Smooth muscle cell (in vitro differentiated cells): ENCODE measurements around the gene CDC16. TPM values are rescaled to one million over a fixed set of nuclear protein-coding genes. Genes with fewer than 3 reads are reported as not detected.

Experiments used
- DNase-seq: peaks from one replicate; lab custom pipeline; 2025; ENCODE audit not compliant: unreplicated experiment; lab: John Stamatoyannopoulos, UW
- H2AFZ ChIP-seq: fragments of 200-600 bp; sonication (generic); 2 replicates; pipeline ENCODE4 v1.6.0; 2016; ENCODE audit warnings: antibody characterized with exemption, low read depth, mild to moderate bottlenecking
- H3F3A ChIP-seq: fragments of 200-600 bp; sonication (generic); 2 replicates; pipeline ENCODE4 v1.6.0; 2017; ENCODE audit warnings: antibody characterized with exemption, low read depth
- H3K27ac ChIP-seq: fragments of 200-600 bp; sonication (generic); 2 replicates; pipeline ENCODE4 v1.5.1; 2016; ENCODE audit warnings: low read depth, mild to moderate bottlenecking
- H3K27me3 ChIP-seq: fragments of 200-600 bp; sonication (generic); 2 replicates; pipeline ENCODE4 v1.6.1; 2016; ENCODE audit warnings: low read depth, mild to moderate bottlenecking
- H3K36me3 ChIP-seq: fragments of 200-600 bp; sonication (generic); 2 replicates; pipeline ENCODE4 v1.5.1; 2016; ENCODE audit warnings: low read depth
- H3K4me1 ChIP-seq: fragments of 200-600 bp; sonication (generic); 2 replicates; pipeline ENCODE4 v1.5.1; 2016; ENCODE audit warnings: low read depth
- H3K4me2 ChIP-seq: fragments of 200-600 bp; sonication (generic); 2 replicates; pipeline ENCODE4 v1.6.0; 2016; ENCODE audit warnings: mild to moderate bottlenecking
- H3K4me3 ChIP-seq: fragments of 200-600 bp; sonication (generic); 2 replicates; pipeline ENCODE4 v1.5.1; 2016; ENCODE audit warnings: mild to moderate bottlenecking
- H3K79me2 ChIP-seq: fragments of 200-600 bp; sonication (generic); 2 replicates; pipeline ENCODE4 v1.6.0; 2016; ENCODE audit warnings: low read depth, mild to moderate bottlenecking
- H3K9ac ChIP-seq: fragments of 200-600 bp; sonication (generic); 2 replicates; pipeline ENCODE4 v1.6.0; 2016; ENCODE audit warnings: low read depth
- H3K9me3 ChIP-seq: fragments of 200-600 bp; sonication (generic); replicated peaks from 2 replicates; pipeline ENCODE4 v1.5.1; 2016; ENCODE audit warnings: low read depth
- H4K20me1 ChIP-seq: fragments of 200-600 bp; sonication (generic); 2 replicates; pipeline ENCODE4 v1.6.0; 2016; ENCODE audit warnings: low read depth
- CTCF ChIP-seq: fragments of 200-600 bp; sonication (generic); IDR thresholded peaks from 2 replicates; pipeline ENCODE4 v1.5.1; 2017; ENCODE audit warnings: borderline replicate concordance, mild to moderate bottlenecking, antibody characterized with exemption; ENCODE audit not compliant: insufficient read depth, poor library complexity, severe bottlenecking
- WGBS: methylation state at CpG from one replicate; pipeline ENCODE4 v1.1.7; 2016; ENCODE audit warnings: low lambda C conversion rate; 5-methylcytosine and 5-hydroxymethylcytosine counted together
- polyA plus RNA-seq: library from polyadenylated mRNA; unstranded; fragments of >200 nt; fragmentation: Nextera tagmentation; extraction: Ambion mirVana; gene quantifications from 2 replicates; pipeline ENCODE4 v1.2.1, GENCODE V29; 2016
- total RNA-seq: library from RNA; depleted of rRNA; stranded (reverse); fragments of >200 nt; gene quantifications from 2 replicates; pipeline ENCODE4 v1.2.3, GENCODE V29; 2014

The CDC16 gene
- total and polyA plus RNA-seq, 2 experiments from 2014 or later, result 31.5 to 43.8 TPM

GRCh38 chr13:114200399-114200911 is 34.2 kb upstream of the CDC16 start:
- DNase-seq, result no peak
- H4K20me1 ChIP-seq, result no peaks in the 10 kb centered on the region
- no peak overlapping the region for H3K4me3 ChIP-seq
- TF ChIP-seq CTCF, result no peak
- no peaks in the 10 kb centered on the region for H3K27me3 ChIP-seq
- H3K79me2 ChIP-seq, result no peaks in the 10 kb centered on the region
- no peak overlapping the region for H3K9ac ChIP-seq
- H3K36me3 ChIP-seq, result no peaks in the 10 kb centered on the region
- H3F3A ChIP-seq, result no peaks in the 10 kb centered on the region
- 88% methylated on average over 18 of the region's 18 CpGs for WGBS
- H3K4me2 ChIP-seq, result no peak overlapping the region
- H3K9me3 ChIP-seq, result no peaks in the 10 kb centered on the region
- no peaks in the 10 kb centered on the region for H3K4me1 ChIP-seq
- no peak overlapping the region for H2AFZ ChIP-seq
- no peak overlapping the region for H3K27ac ChIP-seq

- no peaks in the 10 kb centered on the region for H3K36me3 ChIP-seq
- no peak overlapping the region for H3K27ac ChIP-seq
- WGBS, result 88% methylated on average over 6 of the region's 6 CpGs
- no peaks in the 10 kb centered on the region for H3F3A ChIP-seq
- H3K9ac ChIP-seq, result no peak overlapping the region
- DNase-seq, result no peak
- no peak overlapping the region for H2AFZ ChIP-seq
- H3K79me2 ChIP-seq, result no peaks in the 10 kb centered on the region
- TF ChIP-seq CTCF, result no peak
- no peaks in the 10 kb centered on the region for H4K20me1 ChIP-seq
- H3K4me2 ChIP-seq, result no peak overlapping the region
- no peaks in the 10 kb centered on the region for H3K4me1 ChIP-seq
- H3K4me3 ChIP-seq, result no peak overlapping the region
- H3K9me3 ChIP-seq, result no peaks in the 10 kb centered on the region
- no peaks in the 10 kb centered on the region for H3K27me3 ChIP-seq
Observed at GRCh38 chr13:114202581-114202980, 32.1 kb upstream of the CDC16 start.

- Histone ChIP-seq H3K9ac (no peak overlapping the region), H3K4me2 (no peak overlapping the region), H3F3A (no peaks in the 10 kb centered on the region), H3K4me1 (no peaks in the 10 kb centered on the region), H4K20me1 (no peaks in the 10 kb centered on the region), H3K79me2 (no peaks in the 10 kb centered on the region), H3K9me3 (no peaks in the 10 kb centered on the region), H3K36me3 (no peaks in the 10 kb centered on the region), H3K27me3 (no peaks in the 10 kb centered on the region), H3K27ac (no peak overlapping the region), H3K4me3 (no peak overlapping the region), H2AFZ (no peak overlapping the region)
- DNase-seq, result no peak
- TF ChIP-seq CTCF, result no peak
- 80% methylated on average over 4 of the region's 4 CpGs for WGBS
Observed at GRCh38 chr13:114203536-114203935, 31.2 kb upstream of the CDC16 start.

GRCh38 chr13:114204894-114205293 is 29.8 kb upstream of the CDC16 start:
- H4K20me1 ChIP-seq, result no peaks in the 10 kb centered on the region
- no peak overlapping the region for H3K4me2 ChIP-seq
- H3K4me3 ChIP-seq, result no peak overlapping the region
- no peaks in the 10 kb centered on the region for H3K79me2 ChIP-seq
- no peak overlapping the region for H2AFZ ChIP-seq
- H3K36me3 ChIP-seq, result no peaks in the 10 kb centered on the region
- no peaks in the 10 kb centered on the region for H3K9me3 ChIP-seq
- WGBS, result 87% methylated on average over 4 of the region's 4 CpGs
- H3K27me3 ChIP-seq, result no peaks in the 10 kb centered on the region
- no peaks in the 10 kb centered on the region for H3F3A ChIP-seq
- no peak for TF ChIP-seq CTCF
- DNase-seq, result no peak
- H3K27ac ChIP-seq, result no peak overlapping the region
- no peak overlapping the region for H3K9ac ChIP-seq
- no peaks in the 10 kb centered on the region for H3K4me1 ChIP-seq
